Mucosa of stomach (tissue), 1 donor: ENCODE measurements around the gene CREM.
A peak's percentile ranks its signal among the peaks of the same experiment; 100 is the strongest.
"Not testable (repeated sequence)": the region's sequence is repeated elsewhere in the genome, so short reads cannot be mapped to it uniquely, and the experiment has no call there.

Source experiments
- H3K27me3 ChIP-seq: one replicate; pipeline ENCODE4 v1.7.0; 2013; ENCODE audit warnings: mild to moderate bottlenecking, low read length; ENCODE audit not compliant: control insufficient read depth, insufficient read depth
- H3K36me3 ChIP-seq: one replicate; pipeline ENCODE4 v1.7.0; 2013; ENCODE audit warnings: low read length; ENCODE audit not compliant: control insufficient read depth, insufficient read depth
- H3K4me1 ChIP-seq: one replicate; pipeline ENCODE4 v1.7.0; 2013; ENCODE audit warnings: mild to moderate bottlenecking, low read length; ENCODE audit not compliant: control insufficient read depth, insufficient read depth
- H3K4me3 ChIP-seq: one replicate; pipeline ENCODE4 v1.7.0; 2013; ENCODE audit warnings: low read length
- H3K9ac ChIP-seq: one replicate; pipeline ENCODE4 v1.7.0; 2013; ENCODE audit warnings: mild to moderate bottlenecking, low read length, moderate library complexity
- H3K9me3 ChIP-seq: one replicate; pipeline ENCODE4 v1.7.0; 2013; ENCODE audit warnings: mild to moderate bottlenecking, low read length, moderate library complexity; ENCODE audit not compliant: control insufficient read depth
- donor health status: Pancreatic carcinoma.

The CREM gene

DNA sequence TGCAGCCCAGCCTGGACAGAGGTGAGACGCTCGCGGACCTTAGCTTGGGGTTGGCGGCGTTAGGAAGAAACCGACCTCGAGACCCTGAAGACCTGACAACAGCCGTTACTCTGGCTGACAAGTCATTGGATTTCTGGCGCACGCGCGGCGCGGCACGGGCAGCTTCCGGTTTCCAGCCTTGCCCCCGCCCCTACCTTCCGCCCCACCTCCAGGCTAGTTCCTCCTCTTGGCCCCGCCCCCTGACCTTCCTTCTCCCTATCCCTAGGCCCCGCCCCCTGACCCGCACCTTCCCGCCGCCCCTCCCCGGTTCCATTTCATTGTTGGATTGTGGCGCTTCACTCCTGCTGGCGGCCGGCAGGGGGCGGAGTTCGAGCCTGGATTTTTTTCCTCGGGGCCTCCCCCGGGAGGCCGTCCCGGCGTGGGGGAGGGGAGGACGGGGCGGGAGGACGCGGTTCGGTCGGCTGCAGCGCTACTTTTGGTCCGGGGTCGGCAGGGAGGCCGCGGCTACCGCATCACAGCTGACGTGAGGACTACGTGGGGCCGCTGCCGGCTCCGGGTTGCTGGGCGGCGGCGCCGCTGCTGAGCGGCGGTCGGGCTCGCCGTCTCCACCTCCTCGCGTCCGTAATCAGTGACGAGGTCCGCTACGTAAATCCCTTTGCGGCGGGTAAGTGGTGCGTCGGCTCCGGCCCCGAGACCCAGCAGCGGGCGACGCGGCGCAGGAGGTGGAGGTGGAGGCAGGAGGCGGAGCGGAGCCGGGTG is at the start of gene CREM:
Gene CREM, plus strand, starts transcription at position 317 of the 759 bp plus-strand sequence. CDS start 10,990 bp downstream, outside the sequence.
- Histone ChIP-seq H3K27me3 (no peaks in the 10 kb centered on the region), H3K4me3 (peak within 1 kb of the TSS; percentile 64), H3K36me3 (no peaks in the 10 kb centered on the region), H3K4me1 (peaks cover 9% of the 10 kb centered on the region), H3K9me3 (no peaks in the 10 kb centered on the region), H3K9ac (peak within 1 kb of the TSS; percentile 99)

DNA sequence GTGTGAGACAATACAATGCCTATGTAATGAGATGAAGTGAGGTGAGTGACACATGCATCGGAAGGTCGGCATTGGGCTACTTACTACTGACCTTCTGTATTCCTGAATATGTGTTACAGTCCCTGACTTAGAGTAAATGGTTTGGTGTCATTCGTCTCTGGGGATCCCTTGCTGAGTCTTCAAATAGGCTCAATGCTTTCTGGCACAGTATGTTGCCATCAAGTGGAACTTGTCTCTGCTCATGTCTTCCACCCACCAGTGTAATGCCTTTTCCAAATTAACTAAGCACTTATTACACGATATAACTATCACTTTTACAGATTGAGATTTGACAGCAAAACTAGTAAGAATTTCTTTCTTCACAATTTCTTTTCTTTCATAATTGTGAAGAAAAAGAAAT is 47.4 kb upstream of the CREM start:
- Histone ChIP-seq H3K4me1 (no peaks in the 10 kb centered on the region), H3K9ac (no peak overlapping the region), H3K27me3 (no peaks in the 10 kb centered on the region), H3K36me3 (no peaks in the 10 kb centered on the region), H3K9me3 (no peaks in the 10 kb centered on the region), H3K4me3 (no peak overlapping the region)

DNA sequence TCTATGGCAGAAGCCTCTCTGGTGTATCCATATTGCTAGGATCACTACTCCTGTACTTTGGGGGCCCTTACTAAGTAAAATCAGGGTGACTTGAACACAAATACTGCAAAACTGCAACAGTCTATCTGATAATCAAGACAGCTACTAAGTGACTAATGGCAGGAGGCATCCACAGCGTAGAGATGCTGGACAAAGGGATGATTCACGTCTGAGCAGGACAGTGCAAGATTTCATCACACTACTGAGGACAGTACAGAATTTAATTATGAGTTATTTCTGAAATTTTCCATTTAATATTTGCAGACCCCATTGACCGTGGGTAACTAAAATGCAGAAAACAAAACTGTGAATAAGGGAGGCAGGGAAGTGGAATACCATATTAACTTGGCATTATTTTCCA is 46.9 kb upstream of the CREM start:
- no peaks in the 10 kb centered on the region for H3K36me3 ChIP-seq
- no peaks in the 10 kb centered on the region for H3K4me1 ChIP-seq
- H3K9ac ChIP-seq, result no peak overlapping the region
- no peaks in the 10 kb centered on the region for H3K9me3 ChIP-seq
- no peak overlapping the region for H3K4me3 ChIP-seq
- no peaks in the 10 kb centered on the region for H3K27me3 ChIP-seq

DNA sequence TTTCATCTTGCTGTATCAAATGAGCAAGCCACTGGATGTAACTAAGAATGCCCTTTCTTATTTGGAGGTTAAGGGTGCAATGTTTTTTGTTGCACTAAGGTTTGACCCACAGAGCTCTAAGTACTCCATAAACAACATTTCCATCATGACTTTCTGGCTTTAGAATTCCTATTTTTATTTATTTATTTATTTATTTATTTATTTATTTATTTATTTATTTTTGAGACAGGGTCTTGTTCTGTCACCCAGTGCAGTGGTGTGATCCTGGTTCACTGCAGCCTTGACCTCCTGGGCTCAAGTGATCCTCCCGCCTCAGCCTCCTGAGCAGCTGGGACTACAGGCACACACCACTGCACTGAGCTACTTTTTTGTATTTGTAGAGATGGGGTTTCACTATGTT is 46.4 kb upstream of the CREM start:
- H3K27me3 ChIP-seq, H3K4me3 ChIP-seq, H3K4me1 ChIP-seq, H3K9ac ChIP-seq, H3K9me3 ChIP-seq, H3K36me3 ChIP-seq: not testable (repeated sequence)

DNA sequence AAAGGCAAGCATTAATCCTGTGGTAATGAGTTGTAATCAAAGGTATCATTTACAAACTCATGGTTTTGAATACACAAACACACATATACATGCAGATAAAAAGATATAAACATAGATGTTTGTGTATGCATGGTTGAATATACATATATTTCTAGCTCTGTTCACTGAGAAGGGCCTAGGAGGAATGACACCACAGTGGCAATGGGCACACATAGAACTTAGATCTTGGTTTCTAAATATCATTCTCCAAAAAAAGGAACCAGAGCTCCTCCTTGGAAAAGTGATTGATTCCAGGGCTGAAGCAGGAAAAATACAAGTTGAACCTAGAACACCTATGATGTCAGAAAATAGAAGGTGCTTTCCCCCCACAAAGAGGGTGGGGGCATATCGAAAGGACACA is 43.4 kb upstream of the CREM start:
- Histone ChIP-seq H3K4me1 (peaks cover 6% of the 10 kb centered on the region), H3K9ac (no peak overlapping the region), H3K9me3 (no peaks in the 10 kb centered on the region), H3K4me3 (no peak overlapping the region), H3K27me3 (no peaks in the 10 kb centered on the region), H3K36me3 (no peaks in the 10 kb centered on the region)

DNA sequence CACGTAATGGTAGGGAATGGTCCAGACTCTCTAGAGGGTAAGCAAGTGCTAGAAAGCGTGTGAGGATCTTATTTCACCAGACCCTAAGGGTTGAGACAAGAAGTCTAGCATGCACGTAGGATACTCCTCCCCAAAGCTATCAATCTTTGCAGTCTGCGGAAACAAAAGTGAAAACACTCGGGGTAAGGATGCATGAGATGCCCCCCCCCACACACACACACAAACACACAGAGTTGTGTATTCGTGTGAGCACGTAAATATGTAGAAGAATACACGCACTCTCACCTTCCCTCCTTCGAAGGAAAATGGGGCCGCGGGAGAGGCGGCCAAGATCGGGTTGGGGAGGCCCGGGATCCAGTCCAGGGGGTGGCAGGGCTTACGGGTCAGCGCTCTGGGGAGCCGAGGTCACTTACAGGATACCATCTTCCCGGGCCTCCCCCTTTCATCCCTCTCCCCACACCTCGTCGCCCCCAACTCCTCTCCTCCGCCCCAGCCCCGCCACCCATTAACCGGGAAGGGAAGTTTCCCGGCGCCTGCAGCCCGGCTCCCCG is 37.0 kb upstream of the CREM start:
- no peaks in the 10 kb centered on the region for H3K9me3 ChIP-seq
- peaks cover 20% of the 10 kb centered on the region for H3K4me1 ChIP-seq
- no peaks in the 10 kb centered on the region for H3K36me3 ChIP-seq
- no peaks in the 10 kb centered on the region for H3K27me3 ChIP-seq
- peak overlapping the region; percentile 88 for H3K9ac ChIP-seq
- H3K4me3 ChIP-seq, result peak overlapping the region; percentile 54

DNA sequence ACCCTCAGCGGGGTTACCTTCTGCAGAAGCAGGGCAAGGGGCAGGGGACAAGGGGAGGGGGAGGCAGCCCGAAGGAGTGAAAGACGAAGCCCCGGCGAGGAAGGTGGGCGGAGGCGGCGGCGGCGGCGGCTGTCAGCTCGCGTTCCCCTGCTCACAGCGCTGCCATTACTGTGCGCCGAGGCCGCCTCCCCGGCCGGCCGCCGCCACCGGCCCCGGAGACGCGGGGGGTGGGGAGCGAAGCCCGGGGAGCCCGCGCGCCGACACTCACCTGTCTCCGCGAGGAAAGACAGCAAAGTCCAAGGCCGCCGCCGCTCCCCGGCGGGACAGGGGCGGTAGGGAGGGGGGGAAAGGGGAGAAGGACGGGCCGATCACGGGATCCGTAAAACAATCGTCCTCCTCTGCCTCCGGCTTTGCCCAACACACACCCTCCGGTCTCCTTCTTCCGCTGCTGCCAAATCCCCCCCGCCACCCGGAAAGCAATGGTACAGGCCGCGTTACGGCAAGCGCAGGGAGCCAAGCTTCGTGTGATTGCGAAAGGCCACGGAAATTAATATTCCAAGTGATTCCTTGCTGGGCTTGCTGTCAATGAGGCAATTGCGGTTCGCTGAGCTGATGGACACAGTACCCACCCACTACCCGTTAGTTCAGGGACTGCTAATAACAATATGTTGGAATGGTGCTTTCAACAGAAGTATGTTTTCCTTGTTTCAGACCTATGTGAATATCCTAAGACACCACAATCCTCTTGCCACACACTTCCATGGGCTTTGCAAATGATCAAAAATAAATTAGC is 36.3 kb upstream of the CREM start, which contains the start of gene CUL2:
Gene CUL2, minus strand, starts transcription at position 180 of the 793 bp plus-strand sequence. CDS start 19,024 bp downstream, outside the sequence.
- no peaks in the 10 kb centered on the region for H3K27me3 ChIP-seq
- peaks cover 20% of the 10 kb centered on the region for H3K4me1 ChIP-seq
- H3K4me3 ChIP-seq, result peak within 1 kb of the TSS; percentile 67
- H3K9me3 ChIP-seq, result no peaks in the 10 kb centered on the region
- peak within 1 kb of the TSS; percentile 88 for H3K9ac ChIP-seq
- no peaks in the 10 kb centered on the region for H3K36me3 ChIP-seq

DNA sequence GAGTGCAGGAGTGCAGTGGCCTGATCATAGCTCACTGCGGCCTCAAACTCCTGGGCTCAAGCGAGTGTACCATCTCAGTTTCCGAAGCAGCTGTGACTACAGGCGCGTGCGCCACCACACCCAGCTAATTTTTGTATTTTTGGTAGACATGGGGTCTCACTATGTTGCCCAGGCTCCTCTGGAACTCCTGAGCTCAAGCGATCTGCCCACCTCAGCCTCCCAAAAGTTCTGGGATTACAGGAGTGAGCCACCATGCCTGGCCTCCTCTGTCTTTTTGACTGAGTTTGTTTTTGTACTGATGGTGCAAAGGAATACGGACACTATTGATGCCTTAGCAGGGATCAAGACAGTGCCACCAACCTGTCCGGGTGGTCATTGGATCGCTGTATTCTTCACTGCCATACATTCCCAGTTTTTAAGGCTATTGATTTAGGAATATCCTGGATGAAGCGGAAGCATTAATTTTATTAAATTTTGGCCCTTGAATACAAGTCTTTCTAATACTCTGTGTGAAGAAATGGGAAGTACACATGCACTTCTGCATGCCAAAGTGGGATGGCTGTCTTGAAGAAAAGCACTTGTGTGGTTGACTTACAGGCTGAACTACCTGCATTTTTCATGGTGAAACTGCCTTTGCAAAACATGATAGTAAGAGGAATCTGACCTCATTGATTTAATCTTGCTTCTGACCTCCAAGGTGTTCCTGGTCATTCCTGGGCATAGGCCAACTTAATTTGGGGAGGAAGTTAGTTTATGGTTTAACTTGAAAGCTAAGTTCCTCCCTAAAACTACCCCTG is 34.5 kb upstream of the CREM start:
- H3K4me3 ChIP-seq, result no peak overlapping the region
- H3K36me3 ChIP-seq, result no peaks in the 10 kb centered on the region
- no peak overlapping the region for H3K9ac ChIP-seq
- peaks cover 13% of the 10 kb centered on the region for H3K4me1 ChIP-seq
- H3K27me3 ChIP-seq, result no peaks in the 10 kb centered on the region
- H3K9me3 ChIP-seq, result no peaks in the 10 kb centered on the region

DNA sequence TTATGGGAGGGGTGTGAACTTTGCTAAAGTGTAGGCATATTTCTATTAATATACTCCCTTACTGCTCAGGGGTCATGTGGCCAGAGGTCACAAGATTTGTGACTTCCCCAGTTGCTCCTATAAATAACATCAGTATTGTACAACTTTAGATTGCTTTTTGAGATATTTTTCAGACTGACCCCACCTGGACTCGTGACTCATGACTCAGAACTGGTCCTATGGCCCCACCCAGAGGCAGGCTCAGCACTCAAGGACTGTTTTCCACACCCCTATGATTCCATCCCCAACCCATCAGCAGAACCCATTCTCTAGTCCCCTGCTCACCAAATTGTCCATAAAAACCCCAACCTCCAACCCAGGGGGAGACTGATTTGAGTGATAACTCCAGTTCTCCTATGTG is 33.8 kb upstream of the CREM start:
- Histone ChIP-seq H3K36me3 (no peaks in the 10 kb centered on the region), H3K9ac (no peak overlapping the region), H3K4me1 (peaks cover 13% of the 10 kb centered on the region), H3K4me3 (no peak overlapping the region), H3K9me3 (no peaks in the 10 kb centered on the region), H3K27me3 (no peaks in the 10 kb centered on the region)

DNA sequence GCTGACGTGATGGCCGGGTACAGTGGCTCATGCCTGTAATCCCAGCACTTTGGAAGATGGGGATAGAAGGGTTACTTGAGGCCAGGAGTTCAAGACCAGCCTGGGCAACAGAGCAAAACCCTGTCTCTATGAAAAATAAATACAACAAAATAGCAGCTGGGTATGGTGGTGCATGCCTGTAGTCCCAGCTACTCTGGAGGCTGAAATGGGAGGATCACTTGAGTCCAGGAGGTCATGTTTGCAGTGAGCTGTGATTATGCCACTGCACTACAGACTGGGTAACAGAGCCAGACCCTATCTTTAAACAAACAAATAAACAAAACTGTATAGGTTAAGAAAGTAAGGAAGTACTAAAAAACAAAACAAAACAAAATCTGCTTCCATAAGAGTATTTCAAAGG is 30.3 kb upstream of the CREM start:
- Histone ChIP-seq H3K27me3 (no peaks in the 10 kb centered on the region), H3K9ac (no peak overlapping the region), H3K4me3 (no peak overlapping the region)

DNA sequence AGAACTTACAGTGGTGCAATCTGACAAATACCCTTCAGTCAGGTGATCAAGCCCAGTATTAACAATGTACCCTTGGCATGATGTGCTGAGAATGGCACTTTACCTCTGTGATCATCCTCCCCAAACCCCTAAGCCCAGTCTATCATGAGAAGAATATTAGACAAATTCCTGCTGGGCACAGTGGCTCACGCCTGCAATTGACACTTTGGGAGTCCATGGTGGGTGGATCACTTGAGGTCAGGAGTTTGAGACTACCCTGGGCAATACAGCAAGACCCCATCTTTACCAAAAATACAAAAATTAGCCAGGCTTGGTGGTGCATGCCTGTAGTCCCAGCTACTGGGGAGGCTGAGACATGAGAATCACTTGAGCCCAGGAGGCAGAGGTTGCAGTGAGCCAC is 29.1 kb upstream of the CREM start:
- Histone ChIP-seq H3K9ac (no peak overlapping the region), H3K36me3 (no peaks in the 10 kb centered on the region), H3K4me1 (no peaks in the 10 kb centered on the region), H3K27me3 (no peaks in the 10 kb centered on the region), H3K9me3 (no peaks in the 10 kb centered on the region), H3K4me3 (no peak overlapping the region)

More for the DNA sequence above, 30.3 kb upstream of the CREM start:
- no peaks in the 10 kb centered on the region for H3K36me3 ChIP-seq
- H3K4me1 ChIP-seq, result no peaks in the 10 kb centered on the region
- H3K9me3 ChIP-seq, result no peaks in the 10 kb centered on the region
